PC-9 (cell line): ENCODE measurements around the gene WNT2B.

Source experiments
- CTCF ChIP-seq: fragments of 200-600 bp; sonication (generic); conservative IDR thresholded peaks from 2 replicates; pipeline ENCODE4 v1.6.1; 2017; ENCODE audit warnings: mixed run types, antibody characterized with exemption, mild to moderate bottlenecking, moderate library complexity
- EZH2 ChIP-seq: fragments of 200-600 bp; sonication (generic); IDR thresholded peaks from 2 replicates; pipeline ENCODE4 v1.8.0; 2017; ENCODE audit warnings: antibody characterized with exemption, low read depth

- TF ChIP-seq CTCF (no peak), EZH2 (no peak)
Measured at GRCh38 chr1:112511897-112512296, 3.1 kb downstream of the WNT2B start.
